BLaER1 (cell line): ENCODE data around the gene PTCD3.

Source experiments
- H3K27ac ChIP-seq: shearing (Covaris generic); formaldehyde crosslinking; 2 replicates; pipeline ENCODE4 v1.8.1; 2022
- H3K27me3 ChIP-seq: shearing (Covaris generic); formaldehyde crosslinking; 2 replicates; pipeline ENCODE4 v1.8.1; 2022
- H3K36me3 ChIP-seq: shearing (Covaris generic); formaldehyde crosslinking; 2 replicates; pipeline ENCODE4 v1.8.1; 2022
- H3K4me1 ChIP-seq: shearing (Covaris generic); formaldehyde crosslinking; 2 replicates; pipeline ENCODE4 v1.8.1; 2022
- H3K4me2 ChIP-seq: shearing (Covaris generic); formaldehyde crosslinking; 2 replicates; pipeline ENCODE4 v1.8.1; 2022
- H3K4me3 ChIP-seq: shearing (Covaris generic); formaldehyde crosslinking; 2 replicates; pipeline ENCODE4 v1.8.1; 2022
- H3K9ac ChIP-seq: shearing (Covaris generic); formaldehyde crosslinking; 2 replicates; pipeline ENCODE4 v1.8.1; 2022
- H3K9me3 ChIP-seq: shearing (Covaris generic); formaldehyde crosslinking; 2 replicates; pipeline ENCODE4 v1.8.1; 2022
- H4K20me1 ChIP-seq: shearing (Covaris generic); formaldehyde crosslinking; 2 replicates; pipeline ENCODE4 v1.8.1; 2022
- Cebpa-rat ChIP-seq: shearing (Covaris generic); IDR thresholded peaks from 2 replicates; pipeline ENCODE4 v1.8.1; 2022

Gene PTCD3

DNA sequence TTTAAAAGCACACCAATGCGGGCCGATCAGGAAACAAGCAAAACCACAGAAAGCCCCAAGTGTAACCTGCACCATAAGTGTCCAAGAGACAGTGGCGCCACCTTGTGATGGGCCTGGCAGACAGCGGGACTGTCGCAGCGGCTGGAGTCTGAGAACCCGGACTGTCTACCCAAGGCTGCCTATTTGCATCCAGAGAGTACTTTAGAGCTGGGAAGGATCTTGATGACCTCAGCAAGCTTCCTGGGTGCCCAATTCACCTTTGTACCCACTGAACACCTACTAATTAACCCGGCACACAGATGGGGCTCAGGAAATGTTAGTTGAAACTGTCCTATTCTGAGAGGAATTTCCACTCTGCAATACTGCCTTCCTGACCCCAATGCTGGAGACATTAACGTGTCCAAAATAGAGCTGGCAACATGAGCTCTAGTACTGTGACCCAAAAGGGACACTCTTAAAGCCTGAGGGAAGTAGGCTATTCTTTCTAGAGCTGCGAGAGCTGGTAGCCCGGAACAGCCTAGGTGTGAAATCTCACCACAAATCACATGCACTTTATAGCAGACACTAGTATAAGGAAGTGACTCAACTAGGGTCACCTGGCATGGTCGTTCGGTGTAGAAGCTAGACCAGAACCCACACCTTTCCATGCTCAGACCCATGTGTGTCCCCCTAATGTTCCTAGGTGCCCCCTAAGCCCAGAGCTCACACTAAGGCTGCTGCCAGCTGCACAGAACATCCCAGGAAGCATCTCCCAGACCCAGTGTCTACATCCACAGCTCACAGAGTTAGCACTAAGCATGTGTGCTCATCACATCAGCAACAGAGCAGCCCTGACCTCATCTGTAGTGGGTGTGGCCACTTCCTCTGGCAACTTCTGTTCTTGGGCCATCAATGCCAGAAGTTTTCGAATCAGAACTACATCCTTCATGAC, 25.8 kb upstream of the PTCD3 start:
- H3K9ac ChIP-seq, result no peak overlapping the region
- no peak overlapping the region for H3K27ac ChIP-seq
- peaks cover 24% of the 10 kb centered on the region for H4K20me1 ChIP-seq
- H3K9me3 ChIP-seq, result no peaks in the 10 kb centered on the region
- peak overlapping the region; percentile 72 for H3K4me2 ChIP-seq
- no peak overlapping the region for H3K4me3 ChIP-seq
- H3K4me1 ChIP-seq, result peaks cover 44% of the 10 kb centered on the region
- H3K27me3 ChIP-seq, result no peaks in the 10 kb centered on the region
- TF ChIP-seq Cebpa-rat, result no peak
- peaks cover 93% of the 10 kb centered on the region for H3K36me3 ChIP-seq

DNA sequence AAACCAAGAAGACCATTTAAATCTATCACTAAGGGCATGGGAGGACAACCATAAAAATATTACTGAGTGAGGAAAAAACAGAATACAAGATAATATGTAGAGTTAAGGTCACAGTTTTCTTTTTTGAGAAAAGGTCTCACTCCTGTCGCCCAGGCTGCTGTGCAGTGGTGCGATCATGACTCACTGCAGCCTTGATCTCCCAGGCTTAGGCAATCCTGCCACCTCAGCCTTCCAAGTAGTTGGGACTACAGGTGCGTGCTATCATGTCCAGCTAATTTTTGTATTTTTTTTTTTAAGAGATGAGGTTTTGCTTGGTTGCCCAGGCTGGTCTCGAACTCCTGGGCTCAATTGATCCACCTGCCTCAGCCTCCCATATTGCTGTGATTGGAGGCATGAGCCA, 24.3 kb upstream of the PTCD3 start:
- Histone ChIP-seq H3K9ac (no peak overlapping the region), H3K4me2 (no peak overlapping the region), H3K4me3 (no peak overlapping the region), H3K9me3 (no peaks in the 10 kb centered on the region), H3K27me3 (no peaks in the 10 kb centered on the region), H3K36me3 (peaks cover 93% of the 10 kb centered on the region), H3K4me1 (peaks cover 37% of the 10 kb centered on the region), H3K27ac (no peak overlapping the region), H4K20me1 (peaks cover 18% of the 10 kb centered on the region)
- TF ChIP-seq Cebpa-rat, result no peak

DNA sequence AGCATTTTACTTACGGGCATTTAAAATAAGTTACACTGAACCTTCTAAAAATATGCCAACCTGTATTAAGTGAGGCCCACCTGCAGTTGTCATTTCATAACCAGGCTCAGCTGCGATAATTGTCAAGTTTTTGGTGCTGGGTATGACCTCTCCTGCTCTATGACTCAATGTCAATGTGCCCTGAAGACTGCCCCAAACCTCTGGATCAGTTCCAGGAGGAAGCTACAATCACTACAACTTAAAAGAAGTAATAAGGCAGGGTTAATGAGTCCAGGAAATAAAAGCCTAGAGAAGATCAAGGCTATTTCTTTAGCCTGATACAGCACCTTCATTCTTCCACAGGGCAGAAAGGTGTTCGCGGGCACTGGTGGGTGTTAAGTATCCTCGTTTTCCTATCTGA, 23.3 kb upstream of the PTCD3 start:
- no peaks in the 10 kb centered on the region for H3K27me3 ChIP-seq
- no peaks in the 10 kb centered on the region for H3K9me3 ChIP-seq
- TF ChIP-seq Cebpa-rat, result no peak
- H3K27ac ChIP-seq, result no peak overlapping the region
- peaks cover 94% of the 10 kb centered on the region for H3K36me3 ChIP-seq
- peaks cover 27% of the 10 kb centered on the region for H3K4me1 ChIP-seq
- no peak overlapping the region for H3K4me3 ChIP-seq
- H3K4me2 ChIP-seq, result no peak overlapping the region
- H4K20me1 ChIP-seq, result peaks cover 8% of the 10 kb centered on the region; the same call in 1 of the 2 replicates
- no peak overlapping the region for H3K9ac ChIP-seq

DNA sequence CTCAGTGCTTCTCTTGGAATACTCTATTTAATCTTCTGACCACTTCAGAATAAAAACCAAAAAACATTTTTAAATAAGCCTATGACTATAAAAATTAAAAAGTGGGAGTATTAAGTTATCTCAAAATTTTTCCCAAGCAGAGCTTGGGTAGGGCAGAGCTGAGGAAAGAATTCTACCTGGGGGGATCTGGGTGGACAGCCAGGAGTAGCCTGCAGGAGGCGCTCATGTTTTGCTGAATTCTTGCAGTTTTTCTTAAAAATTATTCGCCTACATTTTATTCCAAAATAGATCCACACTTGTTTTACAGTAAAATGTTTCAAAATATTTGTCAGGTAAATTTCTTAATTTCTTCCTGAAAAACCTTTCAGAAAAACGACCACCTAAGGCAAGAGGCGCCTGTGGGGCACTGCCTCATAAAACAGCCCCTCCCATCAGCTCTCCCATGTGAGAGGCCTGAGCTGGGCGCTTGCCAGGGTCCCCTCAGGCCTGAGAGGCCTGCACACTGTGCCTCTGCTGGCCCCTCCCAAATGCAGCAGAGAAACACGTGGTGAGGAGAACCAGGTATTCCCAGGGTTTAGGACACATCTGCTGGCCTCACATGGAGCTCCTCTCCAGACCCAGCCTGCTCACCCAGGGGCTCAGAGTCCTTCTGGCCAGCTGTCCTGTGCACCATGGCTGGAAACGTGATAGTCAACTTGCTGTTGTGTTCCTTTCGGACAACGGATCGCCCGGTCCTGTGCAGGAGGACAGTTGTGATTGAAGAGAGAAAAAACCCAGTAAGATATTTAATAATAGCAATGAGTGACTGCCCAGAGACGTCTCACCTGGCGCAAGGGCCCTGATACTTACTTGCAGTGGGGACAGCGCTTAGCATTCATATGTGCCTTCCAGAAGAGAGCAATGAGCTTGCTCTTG, 17.8 kb upstream of the PTCD3 start:
- H3K27me3 ChIP-seq, result no peaks in the 10 kb centered on the region
- peaks cover 32% of the 10 kb centered on the region for H4K20me1 ChIP-seq
- no peak overlapping the region for H3K27ac ChIP-seq
- no peak overlapping the region for H3K9ac ChIP-seq
- no peaks in the 10 kb centered on the region for H3K4me1 ChIP-seq
- no peak for TF ChIP-seq Cebpa-rat
- no peak overlapping the region for H3K4me2 ChIP-seq
- no peak overlapping the region for H3K4me3 ChIP-seq
- H3K9me3 ChIP-seq, result no peaks in the 10 kb centered on the region
- H3K36me3 ChIP-seq, result peaks cover 94% of the 10 kb centered on the region

DNA sequence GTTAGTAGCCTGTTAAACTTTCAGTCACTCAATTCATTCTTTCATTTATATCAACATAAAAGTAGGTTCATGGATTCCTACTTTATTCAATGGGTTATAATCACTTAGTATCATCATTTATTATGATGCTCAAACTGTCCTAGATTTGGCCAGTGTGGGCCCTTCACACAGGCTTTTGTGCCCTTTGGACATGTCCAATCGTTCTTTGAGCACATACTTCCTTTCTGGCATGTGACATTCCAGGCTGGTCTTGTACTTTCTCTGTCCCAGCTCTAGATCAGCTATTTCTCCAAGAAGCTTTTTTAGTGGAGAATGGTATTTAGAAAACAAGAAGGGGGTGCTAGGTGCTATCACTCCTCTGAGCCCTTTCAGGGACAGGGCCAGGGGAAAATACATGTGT, 11.8 kb upstream of the PTCD3 start:
- no peaks in the 10 kb centered on the region for H3K4me1 ChIP-seq
- H3K36me3 ChIP-seq, result peaks cover 98% of the 10 kb centered on the region
- H3K9me3 ChIP-seq, result no peaks in the 10 kb centered on the region
- no peaks in the 10 kb centered on the region for H3K27me3 ChIP-seq
- TF ChIP-seq Cebpa-rat, result no peak
- no peak overlapping the region for H3K4me2 ChIP-seq
- no peak overlapping the region for H3K4me3 ChIP-seq
- peaks cover 91% of the 10 kb centered on the region for H4K20me1 ChIP-seq
- H3K9ac ChIP-seq, result no peak overlapping the region
- no peak overlapping the region for H3K27ac ChIP-seq

DNA sequence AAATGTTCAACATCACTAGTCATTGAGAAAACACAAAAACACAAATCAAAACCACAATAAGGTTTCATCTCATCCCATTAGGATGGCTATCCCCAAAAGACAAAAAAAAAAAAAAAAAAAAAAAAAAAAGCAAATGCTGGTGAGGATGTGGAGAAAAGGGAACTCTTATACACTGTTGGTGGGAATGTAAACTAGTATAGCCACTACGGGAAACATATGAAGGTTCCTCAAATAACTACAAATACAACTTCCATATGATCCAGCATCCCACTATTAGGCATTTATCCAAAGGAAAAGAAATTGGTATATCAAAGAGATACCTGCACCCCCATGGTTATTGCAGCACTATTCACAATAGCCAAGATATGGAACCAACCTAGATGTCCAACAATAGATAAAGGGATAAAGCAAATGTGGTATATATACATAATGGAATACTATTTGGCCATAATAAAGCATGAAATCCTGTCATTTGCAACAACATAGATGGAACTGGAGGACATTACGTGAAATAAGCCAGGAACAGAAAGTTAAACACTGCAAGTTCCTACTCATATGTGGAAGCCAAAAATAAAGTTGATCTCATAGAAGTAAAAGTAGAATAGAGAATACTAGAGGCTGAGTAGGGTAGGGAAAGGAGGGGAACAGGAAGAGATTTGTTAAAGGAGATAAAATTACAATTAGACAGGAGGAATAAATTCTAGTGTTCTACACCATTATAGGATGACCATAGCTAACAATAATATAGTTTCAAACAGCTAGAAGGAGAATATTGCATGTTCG, 8.7 kb upstream of the PTCD3 start:
- TF ChIP-seq Cebpa-rat, result no peak
- H3K9me3 ChIP-seq, result no peaks in the 10 kb centered on the region
- peaks cover 98% of the 10 kb centered on the region for H4K20me1 ChIP-seq
- no peak overlapping the region for H3K4me3 ChIP-seq
- H3K36me3 ChIP-seq, result peaks cover 98% of the 10 kb centered on the region
- H3K27me3 ChIP-seq, result no peaks in the 10 kb centered on the region
- no peak overlapping the region for H3K4me2 ChIP-seq
- H3K27ac ChIP-seq, result no peak overlapping the region
- H3K9ac ChIP-seq, result no peak overlapping the region
- no peaks in the 10 kb centered on the region for H3K4me1 ChIP-seq

DNA sequence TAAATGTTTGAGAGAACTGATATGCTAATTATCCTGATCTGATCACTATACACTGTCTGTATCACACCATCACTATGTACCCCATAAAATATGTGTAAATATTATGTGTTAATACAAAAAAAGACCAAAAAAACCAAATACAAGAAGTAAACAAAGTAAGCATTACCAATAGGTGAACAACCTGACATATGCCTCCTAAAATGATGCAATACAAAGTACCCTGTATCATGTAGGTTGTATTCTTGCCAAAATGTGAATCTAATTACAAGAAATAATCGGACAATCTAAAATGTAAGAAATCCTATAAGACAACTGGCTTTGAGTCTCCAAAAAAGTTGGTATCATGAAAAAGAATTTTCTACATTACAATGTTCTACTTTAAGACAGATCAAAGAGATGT, 8.1 kb upstream of the PTCD3 start:
- TF ChIP-seq Cebpa-rat, result no peak
- Histone ChIP-seq H4K20me1 (peaks cover 98% of the 10 kb centered on the region), H3K36me3 (peaks cover 99% of the 10 kb centered on the region), H3K27ac (no peak overlapping the region), H3K9ac (no peak overlapping the region), H3K4me2 (no peak overlapping the region), H3K27me3 (no peaks in the 10 kb centered on the region), H3K4me1 (0 out of 2 replicates have a peak, but pooled peaks cover 2% of the 10 kb centered on the region), H3K9me3 (no peaks in the 10 kb centered on the region), H3K4me3 (no peak overlapping the region)

DNA sequence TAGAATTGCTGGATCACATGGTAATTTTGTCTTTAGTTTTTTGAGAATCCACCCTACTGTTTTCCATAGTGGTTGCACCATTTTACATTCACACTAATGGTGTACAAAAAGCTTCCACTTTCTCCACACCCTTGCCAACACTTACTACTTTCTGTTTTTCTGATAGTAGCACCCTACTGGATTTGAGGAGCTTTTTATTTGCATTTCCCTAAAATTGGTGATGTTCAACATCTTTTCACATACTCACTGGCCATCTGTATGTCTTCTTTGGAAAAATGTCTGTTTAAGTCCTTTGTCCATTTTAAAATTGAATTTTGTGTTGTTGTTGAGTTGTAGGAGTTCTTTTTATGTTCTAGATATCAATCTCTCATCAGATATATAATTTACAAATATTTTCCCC, 3.9 kb upstream of the PTCD3 start:
- Histone ChIP-seq H3K4me3 (no peak overlapping the region), H3K9me3 (no peaks in the 10 kb centered on the region), H3K4me1 (peaks cover 26% of the 10 kb centered on the region), H3K27ac (no peak overlapping the region), H3K27me3 (no peaks in the 10 kb centered on the region), H3K36me3 (peaks cover 66% of the 10 kb centered on the region), H4K20me1 (peaks cover 80% of the 10 kb centered on the region), H3K4me2 (no peak overlapping the region), H3K9ac (no peak overlapping the region)
- no peak for TF ChIP-seq Cebpa-rat

DNA sequence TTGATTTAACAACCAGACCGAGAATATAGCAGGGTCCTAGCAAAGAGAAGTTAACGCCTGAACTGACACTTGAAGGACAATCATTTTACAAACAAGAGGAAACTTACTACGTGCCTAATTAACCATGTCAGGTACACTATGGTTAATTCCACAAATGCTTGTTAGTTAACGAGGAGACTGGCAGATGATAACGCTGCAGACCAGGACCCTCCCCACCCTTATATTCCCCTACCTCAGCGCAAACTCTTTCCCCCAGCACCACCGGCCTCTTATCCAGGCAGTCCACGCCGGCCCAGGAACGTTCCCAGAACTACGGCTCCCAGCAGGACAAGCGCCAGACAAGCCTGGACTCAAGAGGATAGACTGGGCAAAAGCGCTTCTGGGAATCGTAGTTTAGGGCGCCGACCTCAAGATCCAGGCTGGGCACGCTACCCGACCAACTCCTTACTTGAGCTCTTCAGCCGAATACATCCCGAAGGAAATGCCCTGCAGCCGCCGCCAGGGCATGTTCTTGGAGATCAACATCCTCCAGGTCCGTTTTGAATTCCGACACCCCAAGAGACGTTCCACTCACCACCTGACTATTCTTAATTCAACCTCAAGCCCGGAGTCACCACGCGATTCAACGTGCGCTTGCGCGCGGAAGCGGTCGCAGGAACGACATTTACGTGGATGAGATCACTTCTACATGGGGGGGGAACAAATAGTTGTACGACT, 625 bp upstream of the PTCD3 start, which contains the start of gene POLR1A:
Gene POLR1A (minus strand): TSS at position 635 of the 717 bp plus-strand sequence. CDS start 110 bp downstream, at position 525.
- no peaks in the 10 kb centered on the region for H3K9me3 ChIP-seq
- H3K9ac ChIP-seq, result peak within 1 kb of the TSS; percentile 88
- H3K4me3 ChIP-seq, result peak within 1 kb of the TSS; percentile 76
- peaks cover 36% of the 10 kb centered on the region for H3K4me1 ChIP-seq
- H3K36me3 ChIP-seq, result peaks cover 60% of the 10 kb centered on the region
- peak within 1 kb of the TSS; percentile 89 for H3K27ac ChIP-seq
- H3K27me3 ChIP-seq, result no peaks in the 10 kb centered on the region
- TF ChIP-seq Cebpa-rat, result no peak
- peak within 1 kb of the TSS; percentile 89 for H3K4me2 ChIP-seq
- H4K20me1 ChIP-seq, result peaks cover 82% of the 10 kb centered on the region
